ENCODE results near the gene CCDC184. TPM values are rescaled to one million over a fixed set of nuclear protein-coding genes. Genes with fewer than 3 reads are reported as not detected.

Gene CCDC184
- polyA plus RNA-seq, 3 donors: 0.29 to 0.78 (median 0.64) TPM

- no peak for DNase-seq
Measured at GRCh38 chr12:48175613-48176416, 7.6 kb upstream of the CCDC184 start.

GRCh38 chr12:48176417-48176751 is 7.1 kb upstream of the CCDC184 start:
- no peak for DNase-seq

DNA sequence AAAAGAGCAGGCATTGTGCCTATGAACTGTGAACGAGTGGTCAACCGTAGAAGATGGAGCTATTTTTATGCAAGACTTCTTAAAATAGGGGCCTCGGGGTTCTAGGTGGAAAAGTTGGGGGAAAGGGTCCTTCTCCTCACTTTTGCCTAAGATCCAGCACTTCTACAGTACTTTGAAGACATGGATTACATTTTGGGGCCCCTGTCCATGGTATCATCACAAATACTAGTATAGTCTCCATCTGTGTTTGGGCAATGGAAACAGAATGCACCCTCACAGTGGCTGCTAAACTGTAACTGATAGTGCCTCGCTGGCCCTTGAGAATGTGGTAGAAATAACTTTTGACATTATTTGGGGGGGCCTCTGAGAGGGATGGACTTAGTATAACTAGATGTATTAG is 5.5 kb upstream of the CCDC184 start:
- DNase-seq: no peak

GRCh38 chr12:48179466-48179865 is 4.0 kb upstream of the CCDC184 start:
- DNase-seq: no peak

- no peak for DNase-seq
Measured at GRCh38 chr12:48180424-48180823, 3.0 kb upstream of the CCDC184 start.

- DNase-seq: no peak
Measured at GRCh38 chr12:48180857-48181495, 2.5 kb upstream of the CCDC184 start.

DNA sequence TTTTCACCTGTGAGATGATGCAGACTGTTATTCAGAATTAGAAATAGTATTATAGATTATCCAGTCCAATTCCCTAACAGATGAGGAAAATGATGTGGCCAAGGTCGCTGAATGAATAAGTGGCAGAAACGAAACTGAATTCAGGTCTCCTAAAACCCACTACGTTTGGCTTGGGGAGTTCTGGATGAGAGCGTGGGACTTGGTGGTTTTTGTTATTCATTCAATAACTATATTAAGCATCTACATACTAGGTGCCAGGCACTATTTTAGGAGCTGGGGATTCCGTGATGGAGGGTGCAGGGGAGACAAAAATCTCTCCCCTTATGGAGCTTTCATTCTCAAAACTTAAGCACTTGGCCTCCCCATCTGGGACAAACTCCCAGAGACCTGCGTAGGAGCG is 813 bp upstream of the CCDC184 start:
- DNase-seq: no peak

DNA sequence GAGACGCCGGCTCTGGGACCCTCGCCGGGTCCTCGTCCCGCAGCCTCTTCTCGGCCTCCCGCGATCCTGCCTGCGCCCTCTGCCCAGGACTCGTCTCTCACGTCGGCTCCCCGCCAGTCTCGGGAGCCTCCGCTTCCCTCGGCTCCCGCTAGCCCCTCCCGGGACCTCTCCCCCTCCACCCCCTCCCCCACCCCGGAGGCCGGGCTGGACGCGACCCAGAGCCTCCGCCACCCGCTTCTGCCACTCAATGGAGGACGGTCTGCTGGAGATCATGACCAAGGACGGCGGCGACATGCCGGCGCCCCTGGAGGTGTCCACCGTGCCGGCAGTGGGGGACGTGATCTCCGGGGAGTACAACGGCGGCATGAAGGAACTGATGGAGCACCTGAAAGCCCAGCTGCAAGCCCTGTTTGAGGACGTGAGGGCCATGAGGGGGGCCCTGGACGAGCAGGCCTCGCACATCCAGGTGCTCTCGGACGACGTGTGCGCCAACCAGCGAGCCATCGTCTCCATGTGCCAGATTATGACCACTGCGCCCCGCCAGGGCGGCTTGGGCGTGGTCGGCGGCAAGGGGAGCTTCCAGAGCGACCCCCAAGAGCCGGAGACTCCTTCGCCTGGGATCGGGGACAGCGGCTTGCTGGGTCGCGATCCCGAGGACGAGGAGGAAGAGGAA is 568 bp downstream of the CCDC184 start:
- DNase-seq: no peak

- no peak for DNase-seq
Measured at GRCh38 chr12:48184549-48184922, 1.1 kb downstream of the CCDC184 start.

- no peak for DNase-seq
Measured at GRCh38 chr12:48185181-48185919, 1.9 kb downstream of the CCDC184 start.

DNA sequence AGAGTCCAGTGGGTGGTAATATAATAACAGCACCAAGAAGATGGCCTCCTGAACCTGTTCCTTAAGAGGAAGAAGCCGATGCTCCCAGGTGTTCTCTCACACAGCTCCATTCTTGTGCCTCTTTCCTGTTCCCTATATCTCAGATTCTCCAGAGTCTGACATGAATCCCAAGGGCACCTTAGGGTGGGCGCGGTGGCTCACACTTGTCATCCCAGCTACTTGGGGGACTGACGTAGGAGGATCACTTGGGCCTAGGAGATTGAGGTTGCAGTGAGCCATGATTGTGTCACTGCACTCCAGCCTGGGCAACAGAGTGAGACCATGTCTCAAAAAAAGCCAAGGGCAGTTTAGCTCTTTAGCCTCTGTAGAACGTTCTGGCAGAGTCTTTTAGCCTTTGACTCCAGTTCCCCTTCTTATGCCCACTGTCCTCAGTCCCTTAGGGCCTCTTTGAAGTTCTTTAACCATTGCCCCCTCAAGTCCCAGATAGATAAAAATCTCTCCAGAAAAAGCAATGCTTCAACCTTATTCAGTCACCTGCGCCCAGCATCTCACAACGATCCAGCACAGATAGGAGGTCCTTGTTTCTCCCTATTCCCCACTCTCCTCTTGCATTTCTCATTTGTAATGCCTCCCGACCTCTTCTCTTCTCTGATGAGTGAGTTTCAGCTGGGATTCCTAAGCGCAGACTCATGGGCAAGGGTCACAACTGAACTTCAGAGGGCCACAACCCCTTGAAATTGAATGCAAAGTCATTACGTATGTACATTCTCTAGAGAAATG is 4.7 kb downstream of the CCDC184 start:
- DNase-seq: no peak

DNA sequence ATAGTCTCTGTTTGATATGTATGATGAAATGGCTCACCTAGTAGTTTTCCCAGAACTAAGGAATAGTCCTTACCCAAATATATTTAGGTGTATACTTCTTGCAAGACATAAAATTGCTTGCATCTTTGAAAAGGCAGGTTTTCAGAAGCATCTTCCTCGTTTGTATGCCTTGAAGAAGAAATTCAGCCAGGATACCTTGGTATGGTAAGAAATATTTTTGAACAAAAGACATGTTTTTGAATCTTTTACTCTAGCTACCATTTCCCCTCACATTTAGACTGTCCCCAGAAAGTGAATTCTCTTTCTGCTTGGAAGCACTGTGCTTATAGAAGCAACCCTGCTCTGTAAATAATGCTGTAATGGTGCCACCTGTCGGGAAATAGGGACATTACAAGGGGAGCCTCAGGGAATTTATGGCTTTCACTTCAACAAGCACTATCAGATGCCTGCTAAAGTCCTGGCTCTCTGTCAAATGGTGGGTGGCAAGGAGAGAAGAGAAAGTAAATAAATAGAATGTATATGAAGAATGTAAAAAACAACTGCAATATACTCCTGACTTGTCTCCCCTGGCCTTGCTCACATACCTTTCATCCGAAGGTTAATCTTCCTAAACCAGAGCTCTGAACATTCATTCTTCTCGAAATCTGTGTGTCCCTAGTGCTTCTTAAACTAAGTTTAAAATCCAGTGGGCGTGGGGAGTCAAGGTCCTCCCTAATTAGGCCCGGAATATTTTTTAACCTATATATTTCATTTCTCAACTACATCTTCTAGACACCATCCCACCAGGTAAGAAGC is 6.1 kb downstream of the CCDC184 start:
- peak; percentile 82 for DNase-seq

- no peak for DNase-seq
Measured at GRCh38 chr12:48191096-48191495, 7.7 kb downstream of the CCDC184 start.

- no peak for DNase-seq
Measured at GRCh38 chr12:48192861-48193260, 9.4 kb downstream of the CCDC184 start.

DNA sequence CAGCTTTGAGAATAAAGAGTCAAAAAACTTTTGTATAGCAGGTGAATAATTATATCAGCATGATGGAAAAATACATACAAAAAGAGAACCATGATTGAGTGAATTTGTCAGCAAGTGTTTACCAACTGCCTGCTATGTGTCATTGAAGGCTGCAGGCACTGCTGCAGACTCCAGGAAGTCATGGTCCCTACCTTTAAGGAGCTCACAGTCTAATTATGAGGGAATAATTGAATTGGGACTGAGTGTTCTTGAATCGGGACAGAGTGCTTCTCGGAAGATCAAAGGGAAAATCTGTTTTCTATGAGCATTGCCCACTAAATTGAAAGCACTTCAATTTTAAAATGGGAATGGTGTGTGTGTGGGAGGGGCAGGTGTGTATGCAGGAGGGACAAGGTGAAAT is 10.2 kb downstream of the CCDC184 start:
- no peak for DNase-seq

- no peak for DNase-seq
Measured at GRCh38 chr12:48194799-48195201, 11.4 kb downstream of the CCDC184 start.

- DNase-seq: no peak
Measured at GRCh38 chr12:48197549-48197970, 14.1 kb downstream of the CCDC184 start.

- DNase-seq: peak; percentile 96
Measured at GRCh38 chr12:48197971-48198671, 14.7 kb downstream of the CCDC184 start.

DNA sequence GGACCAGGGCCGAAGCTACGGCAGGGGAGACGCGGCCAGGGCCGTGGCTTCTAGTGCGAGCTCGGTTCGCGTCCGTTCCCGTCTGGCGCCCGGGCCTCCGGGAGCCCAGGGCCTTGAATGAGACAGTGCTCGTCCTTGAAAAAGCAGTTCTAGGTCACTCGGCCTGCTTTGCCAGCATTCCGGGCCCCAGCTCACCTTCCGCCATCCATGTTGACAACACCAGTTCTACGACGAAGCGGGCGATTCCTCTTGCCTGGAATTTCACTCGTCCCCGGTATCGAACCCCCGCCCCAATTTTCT is 15.2 kb downstream of the CCDC184 start:
- DNase-seq: no peak

- no peak for DNase-seq
Measured at GRCh38 chr12:48198985-48199384, 15.5 kb downstream of the CCDC184 start.

Data from renal pelvis (tissue), 4 donors.